Daoy (cell line): Measurements from ENCODE around the gene MROH2A. TPM values are rescaled to one million over a fixed set of nuclear protein-coding genes. Genes with fewer than 3 reads are reported as not detected.

Experiments used
- DNase-seq: peaks from one replicate; pipeline ENCODE4 v3.0.0-alpha.2; 2015; ENCODE audit warnings: low read depth
- total RNA-seq: library from RNA; depleted of rRNA; stranded (reverse); fragments of >200 nt; shearing (Covaris generic); gene quantifications from 2 replicates; pipeline ENCODE4 v1.2.3, GENCODE V29; 2014

The MROH2A gene
- total RNA-seq, 1 experiment from 2014 or later, result 0.80 TPM

- no peak for DNase-seq
Measured at GRCh38 chr2:233837694-233838229, 59.6 kb downstream of the MROH2A start.

DNA sequence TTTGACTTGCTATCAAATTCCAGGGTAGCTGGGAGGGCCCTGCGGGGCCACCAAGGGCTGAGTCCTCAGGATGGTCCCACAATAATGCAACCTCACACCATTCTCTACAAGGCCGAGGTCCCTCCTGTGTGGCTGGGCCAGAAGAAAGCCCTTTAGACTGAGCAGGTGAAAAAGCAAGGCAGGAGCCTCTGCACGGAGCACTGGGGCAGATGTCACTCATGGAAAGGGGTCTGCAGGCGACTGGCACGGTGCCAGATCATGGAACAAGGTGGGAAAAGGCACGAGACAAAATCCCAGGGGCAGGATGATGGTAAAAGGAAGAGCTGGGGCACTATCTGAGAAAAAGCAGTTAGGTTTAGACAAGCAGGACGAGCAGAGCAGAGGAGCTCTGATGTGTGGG lies 60.1 kb downstream of the MROH2A start:
- no peak for DNase-seq

- DNase-seq, result no peak
Measured at GRCh38 chr2:233838726-233839446, 60.8 kb downstream of the MROH2A start.

DNA sequence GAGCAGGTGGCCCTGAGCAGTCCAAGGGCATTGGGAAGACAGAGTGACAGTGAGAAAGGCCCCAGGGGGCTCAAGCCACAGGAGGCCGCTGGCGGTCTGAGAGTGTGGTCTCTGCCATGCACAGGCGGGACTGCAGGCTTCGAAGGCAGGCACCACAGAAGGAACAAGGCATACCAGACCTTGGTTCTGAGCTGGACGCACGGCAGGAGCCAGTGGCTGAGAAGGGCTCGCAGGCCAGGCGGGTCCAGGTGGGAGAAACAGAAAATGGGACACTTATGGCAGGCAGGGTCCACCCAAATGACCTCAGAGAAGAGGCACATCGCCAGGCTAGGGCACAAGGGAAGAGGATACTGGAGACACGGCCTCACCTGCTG lies 61.3 kb downstream of the MROH2A start:
- no peak for DNase-seq

DNA sequence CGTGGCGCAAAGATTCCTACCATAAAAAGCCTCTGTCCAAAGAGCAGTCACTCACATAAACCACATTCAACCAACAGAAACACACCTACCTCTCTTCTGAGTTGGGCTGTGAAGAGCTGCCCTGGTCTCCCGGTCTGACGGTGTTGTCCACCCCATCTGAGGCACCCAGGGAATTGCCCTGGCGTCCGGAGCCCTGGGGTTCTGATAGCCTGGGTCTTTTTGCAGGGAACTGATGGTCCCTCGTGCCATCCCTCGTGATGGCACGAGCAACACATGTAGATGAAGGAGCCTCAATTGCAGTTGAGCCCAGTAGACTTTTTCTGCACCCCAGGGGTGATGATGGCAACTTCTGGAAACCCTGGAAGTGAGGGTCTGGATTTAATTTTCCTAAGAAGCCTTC lies 62.4 kb downstream of the MROH2A start:
- DNase-seq, result no peak

GRCh38 chr2:233841183-233841582 lies 63.1 kb downstream of the MROH2A start:
- no peak for DNase-seq

GRCh38 chr2:233844064-233844807 lies 66.1 kb downstream of the MROH2A start:
- no peak for DNase-seq

DNA sequence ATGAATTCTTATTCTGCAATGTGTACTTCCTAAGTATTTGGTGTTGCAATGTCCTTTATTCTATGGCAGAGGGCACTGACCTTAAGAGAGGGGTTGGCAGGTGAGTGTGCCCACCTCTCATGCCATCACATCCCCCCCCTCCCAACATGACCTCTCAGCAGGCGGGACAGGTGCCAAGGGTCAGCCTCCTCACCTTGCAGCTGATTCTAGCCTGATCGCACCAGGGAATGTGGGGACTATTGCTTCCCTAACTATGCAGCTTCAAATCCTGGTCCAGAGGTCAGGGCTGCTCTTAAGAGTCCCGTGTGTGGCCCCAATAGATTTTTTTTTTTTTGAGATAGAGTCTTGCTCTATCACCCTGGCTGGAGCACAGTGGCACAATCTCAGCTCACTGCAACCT lies 66.7 kb downstream of the MROH2A start:
- no peak for DNase-seq

DNA sequence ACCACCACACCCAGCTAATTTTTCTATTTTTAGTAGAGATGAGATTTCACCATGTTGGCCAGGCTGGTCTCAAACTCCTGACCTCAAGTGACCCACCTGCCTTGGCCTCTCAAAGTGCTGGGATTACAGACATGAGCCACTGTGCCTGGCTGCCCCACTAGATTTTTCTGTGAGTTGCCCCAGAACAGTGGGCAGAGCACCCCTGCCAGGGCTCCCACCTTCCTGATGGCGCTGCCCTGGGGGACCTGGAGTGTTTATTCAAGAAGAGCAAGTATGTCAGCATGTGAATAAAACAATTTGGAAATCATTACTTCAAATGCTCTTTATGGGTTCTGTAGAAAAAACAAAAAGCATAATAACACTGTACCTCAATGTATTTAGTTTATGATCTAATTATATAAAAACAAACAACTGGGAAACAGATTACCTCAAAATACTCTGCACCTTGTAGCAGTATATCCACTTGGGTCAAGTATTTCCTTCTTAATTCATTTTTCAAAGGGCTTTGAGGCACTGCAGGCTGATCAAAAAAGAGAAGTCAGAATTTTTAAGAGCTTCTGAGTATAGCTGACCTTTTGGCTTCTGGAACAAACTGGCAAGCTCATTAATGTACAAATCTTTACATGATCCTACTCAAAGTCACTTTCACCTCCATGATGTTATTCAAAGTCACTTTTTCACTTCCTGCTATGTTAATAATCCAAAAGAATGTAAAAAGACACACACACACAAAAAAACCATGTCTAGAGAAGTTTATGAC lies 67.4 kb downstream of the MROH2A start:
- no peak for DNase-seq

DNA sequence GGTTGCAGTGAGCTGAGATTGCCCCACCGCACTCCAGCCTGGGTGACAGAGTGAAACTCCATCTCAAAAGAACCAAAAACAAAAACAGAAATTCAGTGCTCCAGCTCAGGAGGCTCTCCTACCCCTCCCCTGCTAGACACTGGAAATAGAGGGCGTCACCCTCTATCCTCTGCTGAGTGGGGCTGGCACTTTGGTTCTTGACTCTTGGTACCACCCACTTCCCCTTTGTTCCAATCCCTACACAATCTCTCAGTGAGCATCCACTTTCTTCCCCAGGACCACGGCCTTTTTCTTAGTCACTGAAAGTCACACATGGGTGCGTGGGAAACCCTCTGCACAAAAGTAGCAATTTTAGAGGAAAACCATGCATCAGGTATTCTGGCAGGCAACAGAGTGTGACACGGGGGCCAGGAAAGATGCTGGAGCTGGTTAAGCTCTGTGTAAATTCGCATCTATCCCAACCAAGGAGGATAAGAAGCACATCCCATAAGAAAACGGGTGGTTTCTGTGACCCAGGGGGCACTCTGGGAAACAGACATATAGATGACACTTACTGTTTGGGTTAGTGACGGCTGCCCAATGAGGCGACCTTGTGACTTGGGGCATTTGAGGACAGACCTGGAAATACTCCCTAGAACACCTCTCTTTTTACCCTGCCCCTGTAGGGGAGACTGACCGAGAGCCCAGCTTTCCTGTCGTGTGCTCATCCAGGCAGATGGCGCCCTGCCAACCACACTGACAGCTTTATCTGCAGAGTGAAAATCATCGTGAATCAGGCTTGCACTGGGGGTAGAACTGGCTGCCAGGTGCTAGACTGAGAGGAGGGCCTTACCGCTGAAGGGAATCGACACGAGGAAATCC lies 68.5 kb downstream of the MROH2A start:
- no peak for DNase-seq

GRCh38 chr2:233847248-233847898 lies 69.2 kb downstream of the MROH2A start:
- DNase-seq, result no peak

GRCh38 chr2:233848276-233848675 lies 70.1 kb downstream of the MROH2A start:
- DNase-seq, result no peak

DNA sequence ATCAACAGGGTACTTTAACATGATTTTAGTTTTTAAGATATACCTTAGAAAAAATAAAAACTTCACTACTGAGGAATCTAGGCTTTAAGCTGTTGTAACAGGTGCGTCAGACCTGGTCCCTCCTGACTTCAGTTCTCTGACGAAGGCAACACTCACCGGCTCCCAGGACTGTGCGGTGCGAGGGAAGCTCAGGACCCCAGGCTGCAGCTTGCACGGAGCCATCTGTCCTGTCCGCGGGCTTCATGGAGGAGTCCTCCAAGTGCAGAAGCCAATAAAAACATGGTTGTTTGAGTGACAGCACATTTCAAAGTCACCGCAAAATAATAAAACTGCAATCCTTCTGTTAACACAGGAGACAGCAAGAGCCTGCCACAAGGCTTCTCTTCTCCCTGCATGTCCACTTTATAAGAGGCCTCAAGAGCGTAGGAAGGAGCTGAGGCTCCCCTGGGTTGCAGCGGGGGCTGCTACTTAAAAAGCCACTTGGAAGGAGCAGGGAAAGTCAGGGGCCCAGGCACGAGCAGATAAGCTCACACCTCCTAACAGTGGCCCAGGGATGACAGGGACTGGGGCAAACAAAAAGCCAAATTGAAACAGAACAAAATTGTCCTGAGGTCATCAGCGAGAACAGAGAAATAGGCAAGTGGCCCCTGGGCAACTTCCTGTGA lies 71.6 kb downstream of the MROH2A start:
- no peak for DNase-seq

- no peak for DNase-seq
Measured at GRCh38 chr2:233850745-233851144, 72.6 kb downstream of the MROH2A start.

- DNase-seq, result no peak
Measured at GRCh38 chr2:233851169-233851568, 73.0 kb downstream of the MROH2A start.

DNA sequence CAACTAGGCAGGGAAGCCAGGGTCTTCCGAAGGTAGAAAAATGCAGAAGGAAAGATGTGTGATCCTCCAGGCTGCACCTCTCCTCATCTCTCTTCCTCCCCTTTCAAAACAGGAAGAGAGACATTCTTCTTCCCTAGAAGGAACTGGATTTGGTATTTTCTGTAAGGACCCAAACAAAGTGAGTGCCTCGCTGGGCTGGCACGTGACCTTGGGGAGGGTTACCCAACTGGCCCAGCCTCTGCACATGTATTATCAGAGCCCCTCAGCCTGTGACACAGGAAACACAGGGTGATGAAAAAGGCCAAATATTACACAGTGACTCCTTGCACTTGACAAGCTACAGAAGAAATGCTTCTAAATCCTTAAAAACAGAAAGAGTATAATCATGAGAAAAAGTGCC lies 73.9 kb downstream of the MROH2A start:
- no peak for DNase-seq

DNA sequence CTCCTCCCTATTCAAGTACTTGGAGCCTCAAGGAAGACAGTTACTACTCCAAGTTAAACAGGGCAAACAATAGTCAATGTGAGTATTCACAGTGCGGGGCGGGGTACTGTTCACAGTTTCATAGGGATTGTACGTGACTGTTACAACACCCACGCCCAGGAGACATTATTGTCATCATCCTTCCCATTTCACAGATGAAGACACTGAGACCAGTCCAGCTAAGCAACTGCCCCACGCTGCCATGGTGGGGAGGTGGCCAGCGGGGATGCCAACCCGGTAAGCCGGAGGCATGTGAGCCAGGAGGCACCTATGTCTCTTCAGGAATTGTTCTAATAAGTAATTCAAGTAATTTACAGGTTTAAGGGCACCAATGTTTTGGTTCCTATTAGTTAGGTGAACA lies 75.2 kb downstream of the MROH2A start:
- DNase-seq, result no peak

- DNase-seq, result no peak
Measured at GRCh38 chr2:233853883-233854240, 75.7 kb downstream of the MROH2A start.

DNA sequence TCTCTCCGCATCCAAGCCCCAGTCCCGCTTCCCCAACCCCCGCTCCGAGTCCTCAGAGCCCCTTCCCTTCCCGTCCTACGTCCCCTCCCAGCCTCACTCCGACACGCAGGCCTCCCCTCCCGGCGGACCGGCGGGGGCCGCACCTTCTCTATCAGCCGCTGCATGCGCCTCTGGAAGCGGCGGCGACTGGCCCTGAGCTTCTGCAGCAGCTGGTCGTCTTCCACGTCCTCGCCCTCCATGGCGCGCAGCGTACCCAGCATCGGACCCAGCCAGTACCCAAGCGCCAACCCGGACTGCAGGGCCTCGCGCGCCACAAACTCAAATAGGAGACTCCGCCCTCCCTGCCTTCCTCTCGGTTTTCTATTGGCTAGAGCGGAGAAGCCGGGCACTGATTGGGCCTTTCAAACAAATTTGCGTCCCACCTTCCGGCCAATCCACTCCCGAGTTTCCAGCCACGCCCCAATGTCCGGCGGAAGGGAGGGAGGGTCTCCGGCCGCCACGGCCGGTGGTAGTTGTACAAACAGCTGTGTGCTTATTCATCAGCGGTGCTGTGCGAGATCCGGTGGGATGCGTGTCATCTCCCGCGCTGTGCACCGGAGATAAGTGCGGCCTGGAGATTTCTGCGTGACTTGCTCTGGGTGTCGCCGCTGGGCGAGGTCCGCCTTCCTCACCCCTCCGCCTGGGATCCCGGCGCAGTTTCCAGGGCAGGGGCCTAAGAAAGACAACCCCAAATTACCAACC lies 76.3 kb downstream of the MROH2A start, which contains the start of gene HJURP:
HJURP (minus strand) TSS at position 295 of the 741 bp plus-strand sequence; CDS start at position 260, 35 bp downstream.
- peak; percentile 96 for DNase-seq

DNA sequence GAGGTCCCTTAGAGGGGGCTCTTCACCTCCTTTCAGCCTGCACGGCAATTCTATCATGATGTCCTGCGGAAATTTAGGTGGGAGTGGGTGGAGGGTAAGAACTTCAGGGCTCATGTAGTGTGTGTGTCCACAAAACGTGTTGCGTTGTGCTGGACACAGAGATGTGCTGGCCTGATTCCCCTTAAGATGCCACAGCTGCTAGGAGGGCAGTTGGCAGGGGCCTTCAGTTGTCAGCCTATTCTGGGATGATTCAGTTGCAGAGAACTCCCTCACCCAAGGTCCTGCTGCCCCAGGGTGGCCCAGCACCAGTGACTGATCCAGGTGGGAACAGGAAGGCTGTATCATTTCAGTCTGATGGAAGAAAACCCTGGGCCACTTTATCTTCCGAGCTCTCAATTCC lies 77.2 kb downstream of the MROH2A start:
- no peak for DNase-seq
